ENCODE data around the gene URB2.
"Not testable (repeated sequence)": the region's sequence is repeated elsewhere in the genome, so short reads cannot be mapped to it uniquely, and the experiment has no call there.

Gene URB2

GRCh38 chr1:229613938-229614337, 12.1 kb upstream of the URB2 start:
- in situ Hi-C loops (cut with MboI; ENCODE audit: low sequenced_read_pairs) = no loop called here

GRCh38 chr1:229614701-229615100, 11.3 kb upstream of the URB2 start:
- in situ Hi-C loops (cut with MboI; ENCODE audit: low sequenced_read_pairs) = no loop called here

DNA sequence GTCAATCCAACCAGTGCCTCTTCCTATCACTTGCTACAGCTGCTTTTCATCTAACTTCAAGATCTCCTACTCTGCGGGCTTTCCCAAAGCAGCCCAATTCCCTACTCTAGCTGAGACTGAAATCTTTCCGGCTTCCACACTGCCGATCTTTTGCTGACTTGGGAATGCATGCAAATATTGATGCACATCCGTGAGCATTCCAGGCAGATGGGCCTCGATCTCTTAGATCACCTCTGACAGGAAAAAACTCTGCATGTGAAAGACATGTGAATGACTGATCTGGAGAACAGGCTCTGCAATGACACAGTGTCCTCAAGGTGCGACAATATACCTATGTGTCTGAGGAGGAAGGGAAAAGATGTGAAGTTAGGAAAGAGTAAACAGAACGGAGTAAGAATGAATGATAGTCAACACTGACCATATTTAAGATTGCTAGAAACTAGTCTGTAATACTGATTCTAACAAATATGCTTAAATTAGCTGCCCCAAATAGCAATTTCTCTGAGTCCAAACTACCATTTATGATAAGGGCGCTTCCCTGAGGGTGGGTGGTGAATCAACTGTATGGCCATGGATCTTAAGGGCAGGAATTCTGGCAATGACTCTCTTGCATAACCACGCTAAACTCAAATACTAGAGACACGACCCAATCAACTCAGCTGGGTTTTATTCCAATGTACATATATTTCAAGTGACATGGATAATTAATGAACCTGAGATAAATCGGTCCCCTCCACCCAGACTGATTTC, 8.5 kb upstream of the URB2 start:
- in situ Hi-C loops (cut with MboI; ENCODE audit: low sequenced_read_pairs) = no loop called here

DNA sequence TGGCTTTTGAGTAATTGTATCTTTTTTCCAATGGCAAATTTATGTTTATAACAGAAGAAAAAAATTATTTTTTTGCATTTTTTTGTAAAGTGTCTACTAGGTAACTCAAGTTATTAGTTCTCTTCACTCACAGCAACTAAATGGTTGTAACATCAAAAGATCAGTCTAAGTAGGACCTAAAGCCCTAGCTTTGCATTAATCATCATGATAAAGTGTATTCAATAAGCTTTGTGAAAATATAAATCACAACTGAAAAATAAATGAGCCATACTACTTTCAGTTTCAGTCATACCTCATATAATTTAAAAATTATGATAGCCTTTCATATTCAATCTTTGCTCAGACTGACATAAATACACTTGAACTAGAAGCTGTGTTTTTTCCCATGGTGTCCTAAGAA, 7.0 kb upstream of the URB2 start:
- in situ Hi-C loops (cut with MboI; ENCODE audit: low sequenced_read_pairs) = no loop called here

GRCh38 chr1:229619614-229620013, 6.4 kb upstream of the URB2 start:
- in situ Hi-C loops (cut with MboI; ENCODE audit: low sequenced_read_pairs) = no loop called here

GRCh38 chr1:229620876-229621275, 5.2 kb upstream of the URB2 start:
- in situ Hi-C loops (cut with MboI; ENCODE audit: low sequenced_read_pairs) = no loop called here

DNA sequence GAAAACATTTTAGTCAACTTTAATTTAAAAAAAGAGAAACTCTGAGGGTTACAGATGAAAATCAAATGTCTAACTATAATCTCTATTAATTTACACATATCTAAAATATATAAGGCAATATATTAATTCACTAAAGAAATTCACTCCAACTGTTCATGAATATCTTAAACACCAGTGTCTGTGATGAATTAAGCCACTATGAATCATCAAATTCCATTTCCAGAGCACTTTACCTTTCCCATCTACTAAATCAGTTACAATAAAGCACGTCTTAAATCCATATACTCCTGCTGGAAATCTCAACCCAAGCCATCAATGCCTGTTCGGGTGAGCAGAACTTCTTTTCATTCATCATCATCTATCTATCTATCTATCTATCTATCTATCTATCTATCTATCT, 4.4 kb upstream of the URB2 start:
- in situ Hi-C loops (cut with MboI; ENCODE audit: low sequenced_read_pairs) = no loop called here

DNA sequence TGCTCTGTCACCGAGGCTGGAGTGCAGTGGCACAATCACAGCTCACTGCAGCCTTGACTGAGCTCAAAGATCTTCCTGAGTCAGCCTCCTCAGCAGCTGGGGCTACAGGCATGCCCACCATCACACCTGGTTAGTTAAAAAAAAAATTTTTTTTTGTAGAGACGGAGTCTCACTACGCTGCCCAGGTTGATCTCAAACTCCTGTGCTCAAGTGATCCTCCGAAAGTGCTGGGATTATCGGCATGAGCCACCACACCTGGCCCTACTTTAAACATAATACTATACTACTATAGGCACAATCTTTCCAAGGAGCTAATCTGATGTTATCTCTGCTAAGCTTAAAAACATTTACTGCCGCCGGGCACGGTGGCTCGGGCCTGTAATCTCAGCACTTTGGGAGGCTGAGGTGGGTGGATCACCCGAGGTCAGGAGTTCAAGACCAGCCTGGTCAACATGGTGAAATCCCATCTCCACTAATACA, 3.4 kb upstream of the URB2 start:
- in situ Hi-C loops (cut with MboI; ENCODE audit: low sequenced_read_pairs) = not testable (repeated sequence)

DNA sequence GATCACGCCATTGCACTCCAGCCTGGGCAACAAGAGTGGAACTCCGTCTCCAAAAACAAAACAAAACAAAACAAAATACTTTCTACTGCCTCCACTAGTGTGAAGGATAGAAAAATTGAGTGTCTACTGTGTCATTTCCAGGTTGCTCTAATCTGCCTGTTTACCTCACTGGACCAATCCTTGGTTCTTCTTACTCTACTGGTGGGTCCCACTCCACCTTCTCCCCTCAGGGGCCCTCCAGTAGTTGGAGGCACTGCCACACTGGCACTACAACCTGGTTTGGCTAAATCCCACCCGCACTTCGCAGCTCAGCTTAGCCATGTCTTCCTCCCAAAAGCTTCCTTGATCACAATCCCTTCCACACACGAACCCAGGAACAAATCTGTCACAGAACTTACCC, 2.8 kb upstream of the URB2 start:
- in situ Hi-C loops (cut with MboI; ENCODE audit: low sequenced_read_pairs) = no loop called here

- in situ Hi-C loops (cut with MboI; ENCODE audit: low sequenced_read_pairs) = no loop called here
These were observed 2.2 kb upstream of the URB2 start for GRCh38 chr1:229623838-229624237.

DNA sequence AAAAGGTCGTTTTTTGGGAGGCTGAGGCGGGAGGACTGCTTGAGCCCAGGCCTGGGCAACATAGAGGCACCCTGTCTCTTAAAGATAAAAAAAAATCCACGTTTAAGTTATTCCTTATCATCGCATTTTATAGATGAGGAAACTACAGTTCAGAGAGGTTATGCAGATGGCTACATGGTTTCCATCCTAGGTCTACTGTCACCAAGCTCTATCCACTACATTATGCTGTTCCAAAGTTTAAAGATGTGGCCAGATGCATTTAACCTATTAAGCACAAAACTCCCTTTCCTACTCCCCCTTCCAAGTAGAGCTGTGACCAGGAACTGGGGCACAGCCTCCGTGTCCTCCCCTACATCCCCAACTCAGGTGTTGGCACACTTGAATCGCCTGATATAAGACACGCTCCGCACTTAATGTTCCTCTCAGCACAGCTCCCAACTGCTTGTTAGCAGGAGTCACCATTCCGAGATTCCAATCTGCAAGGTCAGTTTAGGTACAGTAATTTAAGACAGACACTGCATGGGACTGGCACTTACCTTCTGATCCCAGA, 1.5 kb upstream of the URB2 start:
- in situ Hi-C loops (cut with MboI; ENCODE audit: low sequenced_read_pairs) = no loop called here

DNA sequence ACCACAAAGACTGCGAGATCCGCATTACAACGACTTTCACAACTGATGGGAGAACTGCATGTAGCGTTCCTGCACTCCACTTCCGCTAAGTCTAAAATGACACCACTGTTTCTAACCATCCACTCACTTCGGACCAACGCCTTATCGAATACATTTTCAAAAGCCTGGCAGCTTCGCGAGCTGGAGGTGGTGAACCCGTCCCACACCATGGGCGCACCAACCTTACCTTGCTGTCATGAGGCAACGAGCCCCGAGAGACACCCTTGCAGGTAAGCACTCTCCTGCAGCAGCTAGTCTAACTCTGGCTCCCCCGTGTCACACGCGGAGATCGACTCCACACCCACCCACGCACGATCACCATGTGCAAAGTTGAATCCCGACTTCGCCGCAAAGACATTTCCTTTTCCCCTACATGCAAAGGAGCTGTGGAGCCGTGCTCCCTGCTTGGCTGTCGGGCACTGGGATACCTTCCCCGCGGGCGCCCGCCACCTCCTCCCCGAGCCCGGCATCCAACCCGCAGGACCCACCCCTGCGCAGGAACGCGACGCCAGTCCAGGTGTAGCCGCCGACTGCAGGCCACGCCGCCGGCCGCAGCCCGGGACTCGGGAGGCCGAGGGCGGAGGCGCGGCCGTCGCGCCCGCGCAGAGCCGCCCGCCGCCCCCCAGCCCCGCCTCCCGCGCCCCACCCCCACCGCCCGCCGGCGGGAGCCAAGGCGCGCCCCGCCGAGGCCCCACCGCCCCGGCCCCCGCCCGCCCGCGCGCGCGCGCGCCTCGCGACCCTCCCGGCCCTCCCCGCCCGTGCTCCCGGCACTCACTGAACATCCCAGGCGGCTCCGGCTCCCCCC, 754 bp upstream of the URB2 start:
- in situ Hi-C loops (cut with MboI; ENCODE audit: low sequenced_read_pairs) = no loop called here

DNA sequence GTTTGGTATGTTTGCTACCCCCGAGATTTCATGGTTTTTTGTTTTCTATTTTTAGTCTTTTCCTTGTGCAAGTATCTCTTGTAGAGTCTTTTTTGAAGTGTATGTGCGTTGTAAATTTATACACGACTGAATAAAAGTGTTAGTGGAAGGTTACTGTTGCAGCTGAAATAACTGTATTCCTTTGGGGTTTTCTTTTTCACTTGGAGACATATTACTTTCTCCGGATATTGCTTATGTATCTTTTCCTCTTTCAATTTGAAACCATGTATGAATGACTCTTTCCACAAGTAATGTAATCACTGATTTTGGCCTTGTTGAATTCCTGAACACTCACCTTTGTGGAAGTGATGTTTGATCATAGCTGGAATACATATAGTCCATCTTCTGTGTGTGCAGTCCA, 956 bp downstream of the URB2 start:
- in situ Hi-C loops (cut with MboI; ENCODE audit: low sequenced_read_pairs) = no loop called here

DNA sequence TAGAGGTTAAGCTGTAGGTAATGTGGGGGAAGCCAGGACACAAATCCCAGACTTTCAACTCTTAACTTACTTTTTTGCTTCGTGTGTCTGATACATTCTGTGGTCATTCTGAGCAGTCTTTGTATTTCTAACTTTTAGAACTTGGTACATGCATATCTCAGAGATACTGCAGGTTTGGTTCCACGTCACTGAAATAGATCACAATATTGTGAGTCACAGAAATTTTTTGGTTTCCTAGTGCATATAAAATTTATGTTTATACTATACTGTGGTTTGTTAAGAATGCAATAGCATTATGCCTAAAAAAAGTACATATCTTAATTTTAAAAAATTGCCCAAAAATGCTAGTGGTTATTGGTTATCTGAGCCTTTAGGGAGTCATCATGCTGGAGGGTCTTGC, 3.2 kb downstream of the URB2 start:
- in situ Hi-C loops (cut with MboI; ENCODE audit: low sequenced_read_pairs) = no loop called here

- in situ Hi-C loops (cut with MboI; ENCODE audit: low sequenced_read_pairs) = no loop called here
These were observed 5.1 kb downstream of the URB2 start for GRCh38 chr1:229631148-229631547.

DNA sequence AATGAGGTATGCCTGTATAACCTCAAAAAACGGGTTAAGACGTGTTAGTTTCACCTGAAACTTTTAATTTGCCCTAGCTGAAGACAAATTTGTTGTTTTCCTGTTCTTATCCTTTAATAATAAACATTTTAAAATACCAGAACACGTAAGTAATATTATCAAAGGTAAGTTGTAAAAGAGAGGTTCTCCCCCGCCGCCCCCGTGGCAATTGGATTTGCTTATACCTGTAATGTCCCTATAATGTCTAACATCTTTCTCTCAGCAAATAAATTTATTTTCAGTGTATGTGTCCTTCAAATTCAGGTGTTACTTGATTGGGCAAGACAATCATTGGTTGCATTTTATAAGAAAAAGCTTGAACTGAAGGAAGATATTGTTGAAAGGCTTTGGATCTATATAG, 5.9 kb downstream of the URB2 start:
- in situ Hi-C loops (cut with MboI; ENCODE audit: low sequenced_read_pairs) = no loop called here

DNA sequence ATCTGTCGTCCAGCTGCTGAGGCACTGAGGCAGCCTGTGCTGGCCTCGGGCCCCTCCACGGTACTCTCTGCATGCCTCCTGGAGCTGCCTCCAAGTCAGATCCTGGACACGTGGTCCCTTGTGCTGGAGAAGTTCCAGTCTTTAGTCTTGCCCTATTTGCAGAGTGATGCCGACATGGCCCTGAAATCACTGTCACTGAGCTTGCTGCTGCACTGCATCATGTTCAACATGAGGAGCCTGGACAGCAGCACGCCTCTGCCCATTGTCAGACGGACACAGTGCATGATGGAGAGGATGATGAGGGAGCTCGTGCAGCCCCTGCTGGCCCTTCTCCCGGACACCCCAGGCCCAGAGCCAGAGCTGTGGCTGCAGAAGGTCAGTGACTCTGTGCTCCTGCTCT, 10.0 kb downstream of the URB2 start:
- in situ Hi-C loops (cut with MboI; ENCODE audit: low sequenced_read_pairs) = no loop called here

DNA sequence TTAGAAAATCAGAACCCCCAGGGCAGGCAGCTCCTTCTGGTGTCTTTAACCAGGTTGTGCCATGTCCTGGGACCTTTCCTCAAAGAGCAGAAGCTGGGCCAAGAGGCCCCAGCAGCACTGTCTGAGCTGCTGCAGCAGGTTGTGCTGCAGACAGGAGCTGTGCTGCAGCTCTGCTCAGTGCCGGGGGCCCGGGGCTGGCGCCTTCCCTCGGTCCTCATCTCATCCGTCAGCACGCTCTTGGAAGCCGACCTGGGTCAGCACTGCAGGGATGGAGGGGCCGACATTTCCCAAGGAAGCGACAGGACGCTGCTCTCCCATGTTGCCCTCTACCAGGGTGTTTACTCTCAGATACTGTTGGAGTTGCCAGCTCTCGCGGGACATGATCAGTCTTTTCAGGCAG, 11.7 kb downstream of the URB2 start:
- in situ Hi-C loops (cut with MboI; ENCODE audit: low sequenced_read_pairs) = no loop called here

DNA sequence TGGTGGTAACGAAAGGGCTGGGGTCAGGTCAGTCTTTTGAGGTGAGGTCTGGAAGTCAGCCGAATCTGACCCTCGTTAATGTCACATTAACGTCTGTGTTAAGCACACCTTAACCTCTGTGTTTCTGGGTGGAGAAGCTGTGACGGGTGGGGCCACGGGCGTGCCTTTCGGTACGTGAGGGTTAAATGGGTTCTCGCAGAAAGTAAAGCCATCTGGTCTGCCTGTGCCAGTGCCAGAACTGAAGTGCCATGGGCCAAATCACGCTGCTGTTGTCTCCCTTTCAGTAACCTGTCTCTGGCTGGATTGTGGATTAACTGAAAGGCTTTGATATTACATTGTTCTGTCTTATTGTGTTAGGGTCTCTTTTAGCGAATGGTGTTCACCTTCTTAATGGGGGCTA, 14.4 kb downstream of the URB2 start:
- in situ Hi-C loops (cut with MboI; ENCODE audit: low sequenced_read_pairs) = no loop called here

DNA sequence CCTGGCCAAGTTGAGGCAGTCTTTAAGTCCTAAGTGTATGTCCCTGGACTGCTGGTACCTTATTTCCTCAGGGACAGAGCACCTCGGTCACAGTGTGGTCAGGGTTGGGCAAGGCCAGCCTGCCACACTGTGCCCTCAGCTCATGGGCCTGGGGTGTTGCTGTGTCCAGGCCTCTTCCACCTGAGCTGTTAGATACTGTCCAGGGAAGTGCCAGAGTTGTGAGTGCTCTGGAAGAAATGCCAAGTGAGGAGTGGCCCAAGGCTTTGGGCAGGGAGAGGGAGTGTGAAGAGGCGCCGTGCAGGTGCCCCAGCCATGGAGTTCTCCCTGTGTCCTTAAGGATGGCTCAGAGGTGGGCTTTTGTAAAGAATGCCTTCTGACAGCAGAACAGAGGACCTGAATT, 15.3 kb downstream of the URB2 start:
- in situ Hi-C loops (cut with MboI; ENCODE audit: low sequenced_read_pairs) = no loop called here

DNA sequence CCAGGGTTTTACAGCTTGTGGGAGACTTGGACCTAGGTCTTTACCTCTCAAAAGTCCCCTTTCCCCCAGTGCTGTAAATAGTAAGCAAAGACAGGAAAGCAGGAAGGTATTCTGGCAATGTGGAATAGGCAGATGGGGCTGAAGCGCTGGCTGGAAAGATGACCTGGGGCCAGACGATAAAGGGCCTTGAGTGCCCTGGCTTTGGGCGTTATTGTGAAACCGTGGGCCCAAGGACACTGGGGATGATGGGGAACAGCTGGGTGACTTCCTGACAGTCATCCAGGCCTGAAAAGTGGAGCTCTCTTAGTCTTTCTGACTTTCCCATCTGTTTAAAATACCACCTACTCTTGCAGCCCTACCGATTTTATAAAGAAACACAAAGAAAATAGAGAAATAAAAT, 16.3 kb downstream of the URB2 start:
- in situ Hi-C loops (cut with MboI; ENCODE audit: low sequenced_read_pairs) = no loop called here

- in situ Hi-C loops (cut with MboI; ENCODE audit: low sequenced_read_pairs) = no loop called here
These were observed 16.9 kb downstream of the URB2 start for GRCh38 chr1:229642970-229643369.
